HuH-7.5 (cell line): ENCODE measurements around the gene STAT4.

Experiments
- DNase-seq: peaks from one replicate; pipeline ENCODE4 v3.0.0; 2011; ENCODE audit warnings: low spot score

Gene STAT4

DNA sequence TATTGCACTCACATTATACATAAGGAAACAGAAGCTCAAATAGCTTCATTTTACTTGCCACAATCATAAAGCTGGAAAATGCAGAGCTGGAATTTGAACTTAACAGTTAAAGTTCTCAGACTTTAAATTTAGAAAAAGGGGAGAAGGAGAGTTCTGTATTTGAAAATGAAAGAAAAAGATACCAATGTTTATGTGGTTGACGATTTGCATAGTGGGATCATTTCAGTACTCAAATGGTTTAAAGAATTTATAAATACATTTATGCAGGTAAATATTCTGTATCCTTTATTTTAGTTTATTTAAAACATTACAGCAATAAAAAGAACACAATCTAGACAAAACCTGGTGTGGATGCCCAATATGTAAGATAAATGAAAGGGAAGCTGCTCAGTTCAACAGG lies 25.5 kb upstream of the STAT4 start:
- no peak for DNase-seq

DNA sequence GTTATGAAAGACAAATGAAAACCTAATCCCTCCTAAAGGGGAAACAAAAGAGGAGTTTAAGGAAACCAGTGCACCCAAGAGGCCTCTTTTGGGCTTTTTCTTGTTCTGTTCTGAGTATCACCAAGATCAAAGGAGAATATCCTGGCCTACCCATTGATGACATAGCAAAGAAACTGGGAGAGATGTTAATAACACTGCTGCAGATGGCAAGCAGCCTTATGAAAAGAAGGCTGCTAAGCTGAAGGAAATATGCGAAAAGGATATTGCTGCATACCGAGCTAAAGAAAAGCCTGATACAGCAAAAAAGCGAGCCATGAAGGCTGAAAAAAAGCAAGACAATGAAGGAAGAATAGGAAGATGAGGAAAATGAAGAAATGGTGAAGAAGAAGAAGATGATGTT lies 23.6 kb upstream of the STAT4 start:
- DNase-seq: no peak

DNA sequence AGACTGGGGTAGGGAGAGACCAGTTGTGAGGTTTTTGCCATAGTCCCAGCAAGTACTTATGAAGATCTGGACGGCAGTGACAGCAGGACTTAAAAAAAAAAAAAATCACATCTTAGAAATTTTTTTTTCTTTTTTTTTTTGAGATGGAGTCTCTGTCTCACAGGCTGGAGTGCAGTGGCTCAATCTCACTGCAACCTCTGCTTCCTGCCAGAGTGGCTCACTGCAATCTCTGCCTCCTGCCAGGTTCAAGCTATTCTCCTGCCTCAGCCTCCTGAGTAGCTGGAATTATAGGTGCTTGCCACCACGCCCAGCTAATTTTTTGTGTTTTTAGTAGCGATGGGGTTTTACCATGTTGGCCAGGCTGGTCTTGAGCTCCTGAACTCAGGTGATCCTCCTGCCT lies 22.4 kb upstream of the STAT4 start:
- DNase-seq: no peak

DNA sequence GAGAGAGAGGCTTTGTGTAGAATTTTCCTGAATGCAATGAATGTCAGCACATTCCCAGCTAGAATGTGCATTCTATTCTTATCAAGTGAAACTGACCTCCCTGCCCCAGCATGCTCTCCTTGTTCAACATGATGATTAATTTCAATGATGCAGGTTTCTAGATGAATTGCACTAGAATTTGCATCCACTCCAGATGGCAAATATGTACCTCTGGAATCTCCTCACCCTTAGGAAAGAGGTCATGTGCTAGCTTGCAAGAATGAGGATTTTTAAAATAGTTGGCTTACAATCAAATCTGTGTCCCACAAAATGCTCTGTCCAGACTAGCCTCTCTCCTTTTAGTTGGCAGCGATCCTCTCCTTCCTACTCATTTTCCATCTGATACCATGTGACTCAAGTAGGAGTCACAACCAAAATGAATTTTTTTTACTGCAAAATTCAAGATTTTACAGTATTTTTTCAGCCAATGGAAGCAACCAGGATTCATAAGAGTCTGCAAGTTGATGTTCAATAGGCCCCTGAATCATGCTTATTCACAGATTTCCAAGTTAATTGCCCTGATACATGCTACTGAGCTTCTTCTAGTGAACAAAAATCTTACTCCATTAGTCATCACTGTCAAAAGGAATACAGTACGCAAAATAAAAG lies 21.0 kb upstream of the STAT4 start:
- DNase-seq: no peak

DNA sequence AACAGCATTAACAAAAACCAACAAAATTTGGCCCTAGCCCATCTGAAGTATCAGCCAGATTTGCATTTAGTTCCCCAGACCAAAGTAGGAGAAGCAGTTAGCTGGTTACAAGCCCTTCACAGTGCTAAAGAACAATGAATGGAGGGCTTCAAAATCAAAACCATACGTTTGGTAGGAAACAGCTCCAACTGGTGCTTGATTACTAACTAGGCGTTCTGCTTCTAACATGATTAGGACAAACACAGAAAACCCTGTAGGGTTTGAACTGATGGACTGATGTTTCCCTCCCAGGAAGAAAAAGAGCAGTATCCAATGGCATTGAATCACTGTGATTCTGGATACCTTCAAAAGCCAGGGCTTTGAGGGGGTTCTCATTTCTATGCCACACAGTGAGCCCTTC lies 20.5 kb upstream of the STAT4 start:
- DNase-seq: no peak

DNA sequence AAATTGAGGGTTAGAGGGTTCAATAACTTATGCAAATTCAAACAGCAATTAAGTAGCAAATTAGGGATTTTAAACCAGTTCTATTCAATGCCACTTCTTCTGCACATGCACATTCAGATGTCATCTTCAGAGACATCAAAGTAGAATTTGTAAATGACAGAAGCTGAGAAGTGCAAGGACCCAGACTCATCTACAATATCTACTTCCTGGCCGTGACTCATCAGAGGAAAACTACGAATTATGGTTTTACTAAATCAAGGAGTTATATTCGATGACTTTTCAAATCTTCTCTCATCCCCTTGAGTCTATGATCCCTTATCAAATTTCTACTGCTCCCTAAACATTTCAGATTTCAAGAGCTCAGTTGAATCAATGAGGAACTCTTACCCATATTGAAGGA lies 20.0 kb upstream of the STAT4 start:
- no peak for DNase-seq

DNA sequence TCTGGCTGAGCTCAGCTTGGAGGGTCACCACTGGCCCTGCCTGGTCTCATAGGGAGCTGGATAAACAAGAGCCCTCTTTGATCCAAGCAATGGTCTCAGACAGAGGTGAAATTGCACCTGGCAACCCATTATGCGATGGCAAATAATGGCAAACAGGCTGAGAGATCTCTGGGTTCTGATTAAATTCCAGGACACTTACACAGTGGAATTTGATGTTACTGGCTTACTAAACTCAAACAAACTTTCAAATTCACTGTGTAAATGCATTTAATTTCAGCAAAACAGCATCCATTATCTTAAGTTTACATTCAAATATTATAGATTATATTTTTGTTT lies 19.5 kb upstream of the STAT4 start:
- DNase-seq: no peak

DNA sequence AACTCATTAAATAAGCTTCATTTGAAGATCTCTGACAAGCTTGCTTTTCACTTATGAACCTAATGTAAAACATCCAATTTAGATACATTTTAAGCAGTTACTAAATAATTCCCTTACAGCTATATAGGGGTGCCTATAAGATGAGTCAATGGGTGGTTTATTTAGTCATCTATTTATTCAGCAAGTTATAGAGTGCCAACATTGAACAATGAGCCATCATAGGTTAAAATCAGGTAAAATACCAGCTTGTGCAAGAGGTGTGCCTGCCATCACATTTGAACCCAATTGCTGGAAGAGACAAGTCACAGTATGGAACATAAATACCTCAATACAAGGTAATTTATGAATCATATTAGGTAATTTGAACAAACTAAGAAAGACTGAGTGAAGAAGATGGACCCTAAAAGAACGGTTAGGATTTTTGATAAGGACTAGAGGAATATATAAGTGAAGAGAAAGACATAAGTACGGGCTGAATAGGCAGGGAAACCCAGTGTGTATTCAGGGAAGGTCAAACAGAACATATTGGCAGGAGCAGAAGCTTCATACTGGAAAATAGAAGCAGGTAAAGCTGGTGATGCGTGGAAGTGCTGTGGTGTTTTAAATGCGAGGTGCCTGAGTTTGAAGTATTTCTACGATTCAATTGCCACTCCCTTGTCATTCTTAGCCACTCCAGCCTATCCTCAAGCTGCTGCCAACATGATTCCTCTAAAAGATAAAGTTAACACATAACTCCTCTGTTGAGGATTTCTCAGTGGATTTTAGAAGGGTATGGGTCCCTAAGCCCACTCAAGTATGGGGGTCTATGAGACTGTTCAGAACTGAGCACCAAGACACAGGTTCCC lies 18.9 kb upstream of the STAT4 start:
- DNase-seq: no peak

DNA sequence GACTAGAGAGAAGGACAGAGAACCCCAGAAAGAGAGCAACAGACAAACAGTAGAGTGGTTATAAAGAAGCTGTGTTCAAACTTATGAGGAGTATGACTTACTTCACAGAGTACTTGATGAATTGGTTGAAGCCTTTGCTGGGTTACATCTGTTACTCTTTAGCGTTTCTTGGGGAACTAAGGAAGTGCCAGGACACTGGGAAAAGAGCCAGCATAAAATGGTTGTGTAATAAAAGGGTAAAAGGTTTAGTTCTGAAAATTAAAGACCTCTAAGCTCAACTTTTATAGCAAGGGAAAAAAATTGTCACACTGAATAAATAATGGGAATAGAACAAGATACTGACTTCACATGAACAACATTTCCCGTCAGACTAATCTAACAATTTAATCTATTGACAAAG lies 17.0 kb upstream of the STAT4 start:
- DNase-seq: no peak

DNA sequence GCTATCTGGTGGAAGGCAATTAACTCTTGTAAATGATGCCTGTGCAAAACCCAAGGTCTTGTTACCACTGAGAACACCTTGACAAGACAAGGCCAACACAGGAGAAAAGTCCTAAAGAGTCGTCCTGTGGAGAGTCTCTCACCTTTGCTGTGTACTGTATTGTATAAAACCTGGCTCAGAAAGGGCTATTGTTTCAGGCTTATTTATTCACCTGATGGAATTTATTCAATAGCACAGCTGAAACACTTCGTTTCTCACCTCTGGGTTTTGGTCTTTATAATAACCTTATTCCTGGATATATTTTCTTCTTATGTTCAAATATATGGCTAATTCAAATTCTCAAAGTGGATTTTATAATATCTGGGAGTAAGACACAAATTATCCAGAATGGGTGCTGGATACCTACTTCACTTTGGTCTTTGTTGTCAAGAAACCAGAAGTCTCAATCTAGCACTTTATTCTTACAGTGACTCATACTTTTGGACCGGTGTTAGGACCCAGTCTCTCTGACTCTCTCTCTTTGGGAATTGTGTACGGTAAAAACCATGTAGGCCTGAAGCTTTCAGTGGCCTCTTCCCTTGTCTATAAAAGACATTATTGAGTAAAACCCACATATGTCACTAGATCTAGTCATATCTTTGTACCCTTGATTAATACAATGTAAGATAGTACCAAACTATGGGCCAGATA lies 16.1 kb upstream of the STAT4 start:
- no peak for DNase-seq

DNA sequence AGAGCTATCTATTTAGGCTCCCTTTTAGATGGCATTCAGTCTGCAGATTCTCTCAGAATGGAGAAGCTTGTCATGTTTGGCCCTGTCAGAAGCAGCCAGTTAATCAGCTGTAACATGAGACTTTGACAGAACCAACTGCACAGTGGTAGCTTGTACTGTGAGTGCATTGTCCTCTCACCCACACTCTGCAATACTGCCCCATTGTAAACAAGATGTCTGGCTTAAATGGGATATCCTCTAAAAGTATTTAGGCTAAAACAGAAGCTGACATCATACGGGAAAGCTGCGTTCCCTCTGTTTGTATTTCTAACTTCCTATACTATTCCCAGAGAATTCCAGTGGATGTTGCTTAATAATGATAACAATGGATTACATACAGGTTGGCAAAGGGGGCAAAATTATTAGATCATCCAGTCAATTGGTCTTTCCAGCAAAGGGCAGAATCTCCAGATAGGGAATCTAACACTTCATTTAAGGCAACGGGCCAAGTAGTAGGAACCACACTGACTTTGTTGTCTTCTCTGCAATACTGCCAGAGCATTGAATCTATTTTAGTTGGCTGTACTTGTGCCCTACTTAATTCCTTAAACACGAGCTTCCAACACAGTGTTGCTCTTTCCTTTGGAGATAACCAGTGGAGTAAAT lies 15.4 kb upstream of the STAT4 start:
- DNase-seq: no peak

DNA sequence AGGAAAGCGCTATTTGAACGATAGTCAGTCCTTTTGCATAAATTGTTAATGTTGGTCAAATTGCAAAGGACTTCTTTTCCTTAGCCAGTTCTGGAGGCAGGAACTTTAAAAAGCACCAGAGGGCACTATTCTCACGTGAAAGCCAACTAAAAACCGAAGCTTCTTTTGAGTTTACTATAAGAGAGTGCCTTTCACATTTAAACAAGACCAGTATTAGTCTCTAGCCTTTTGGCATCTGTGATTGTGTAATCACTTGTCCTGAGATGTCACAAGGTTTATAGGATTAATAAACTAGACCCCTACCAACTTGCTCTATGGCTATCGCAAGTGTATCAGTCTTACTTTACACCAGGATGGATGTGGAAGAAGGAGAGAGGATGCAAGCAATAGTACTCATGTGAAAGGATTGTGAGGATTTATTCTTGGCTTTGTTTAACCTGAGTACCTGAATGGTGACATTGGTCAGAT lies 14.4 kb upstream of the STAT4 start:
- no peak for DNase-seq

DNA sequence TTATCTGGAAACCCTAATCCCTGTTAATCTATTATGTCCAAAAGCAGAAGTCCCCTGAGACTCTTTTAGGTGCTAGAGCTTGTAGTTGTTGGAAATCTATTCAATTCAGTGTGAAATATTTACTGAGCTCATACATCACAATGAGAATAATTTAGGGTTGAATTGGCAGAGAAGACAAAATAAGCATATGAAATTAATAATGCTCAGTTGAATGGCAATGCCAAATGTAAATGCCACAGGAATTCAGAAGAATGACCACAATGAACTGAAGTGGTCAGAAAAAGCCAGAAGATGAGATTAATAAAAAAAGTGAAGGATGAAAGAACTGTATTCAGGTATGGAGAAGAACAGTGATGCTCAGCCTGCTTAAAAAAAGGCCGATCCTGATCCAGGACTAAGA lies 8.0 kb upstream of the STAT4 start:
- DNase-seq: no peak

DNA sequence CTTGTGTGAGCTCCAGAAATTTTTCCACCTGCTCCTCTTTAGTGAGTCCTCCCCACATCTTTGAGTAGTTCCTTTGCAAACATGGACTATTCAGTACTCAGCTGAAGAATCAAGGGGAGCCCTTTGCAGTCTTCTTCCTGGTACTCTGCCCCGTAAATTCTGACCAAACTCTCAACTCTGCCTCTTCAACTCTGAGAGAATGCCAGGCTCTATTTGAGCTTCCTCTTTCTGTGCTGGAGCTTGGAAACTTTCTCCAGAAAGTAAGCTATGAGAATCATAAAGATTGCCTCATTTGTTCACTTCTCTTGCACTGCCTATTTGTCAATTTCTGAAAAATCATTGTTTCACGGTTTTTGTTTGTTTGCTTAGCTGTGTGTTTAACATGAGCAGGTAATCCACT lies 7.4 kb upstream of the STAT4 start:
- DNase-seq: no peak

DNA sequence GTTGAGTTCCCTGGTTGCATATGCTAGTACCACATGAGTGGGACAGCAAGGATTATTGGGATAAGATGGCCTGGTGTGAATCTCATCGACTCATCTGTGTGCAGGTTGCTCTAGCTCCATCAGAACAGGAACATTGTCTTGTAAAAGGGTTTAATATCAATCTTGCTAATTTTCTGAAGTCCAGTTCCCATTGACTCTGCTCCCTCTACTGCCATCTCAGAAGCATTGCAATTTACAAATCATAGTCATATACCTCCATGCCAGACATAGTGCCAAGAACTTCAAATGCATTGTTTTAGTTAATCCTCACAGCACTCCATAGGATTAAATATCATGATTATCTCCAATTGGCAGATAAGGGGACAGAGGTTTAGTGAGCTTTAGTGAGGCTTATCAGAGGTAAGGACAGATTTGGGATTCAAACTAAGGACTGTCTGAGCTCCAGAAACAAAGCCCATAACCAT lies 4.8 kb upstream of the STAT4 start:
- DNase-seq: no peak

DNA sequence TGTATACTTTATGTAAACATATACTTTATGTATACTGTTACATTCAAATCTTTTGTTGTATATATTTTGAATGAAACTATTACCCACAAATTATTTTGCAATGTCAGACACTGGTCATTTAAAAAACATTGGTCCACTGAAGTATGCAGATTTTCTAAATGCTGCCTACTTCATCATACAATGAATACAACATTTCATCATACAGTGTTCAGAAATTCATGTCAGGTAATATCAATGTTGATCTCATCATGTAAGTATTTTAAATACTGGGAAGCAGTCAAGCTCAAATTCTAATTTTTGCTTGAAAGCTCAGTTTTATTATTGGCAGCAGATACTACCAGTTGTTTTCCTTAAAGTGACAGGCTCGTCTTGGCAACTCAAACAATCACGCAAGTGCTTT lies 2.9 kb upstream of the STAT4 start:
- no peak for DNase-seq

DNA sequence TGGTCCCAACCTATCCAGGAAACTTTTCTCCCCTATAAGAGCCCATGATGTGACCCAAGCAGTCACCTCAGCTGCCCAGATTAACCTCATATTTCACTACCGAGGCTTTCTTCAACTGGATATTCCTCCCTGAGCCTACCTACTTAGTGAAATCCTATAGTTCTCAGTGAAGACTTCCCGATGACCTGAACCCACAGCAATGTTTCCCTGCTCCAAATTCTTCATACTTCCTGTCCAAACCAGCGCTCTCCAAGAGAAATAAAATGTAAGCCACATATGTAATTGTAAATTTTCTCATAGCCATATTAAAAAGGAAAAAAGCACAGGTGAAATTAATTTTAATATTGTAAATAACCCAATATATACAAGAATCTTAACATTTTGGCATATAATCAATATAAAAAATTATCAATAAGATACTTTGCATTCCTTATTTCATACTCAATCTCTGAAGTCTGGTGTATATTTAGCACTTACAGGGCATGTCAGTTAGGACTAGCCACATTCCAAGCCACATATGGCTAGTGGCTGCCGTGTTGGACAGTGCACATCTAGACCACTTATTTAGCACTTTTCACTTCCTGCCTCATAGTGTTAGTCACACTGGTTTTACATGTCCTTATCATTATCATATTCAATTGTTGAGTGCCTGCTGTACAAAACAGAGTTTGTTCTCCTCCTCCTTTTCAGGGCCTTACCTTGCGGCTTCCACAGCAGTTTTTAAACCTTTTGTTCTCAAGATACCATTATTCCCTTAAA lies 1.9 kb upstream of the STAT4 start:
- no peak for DNase-seq

DNA sequence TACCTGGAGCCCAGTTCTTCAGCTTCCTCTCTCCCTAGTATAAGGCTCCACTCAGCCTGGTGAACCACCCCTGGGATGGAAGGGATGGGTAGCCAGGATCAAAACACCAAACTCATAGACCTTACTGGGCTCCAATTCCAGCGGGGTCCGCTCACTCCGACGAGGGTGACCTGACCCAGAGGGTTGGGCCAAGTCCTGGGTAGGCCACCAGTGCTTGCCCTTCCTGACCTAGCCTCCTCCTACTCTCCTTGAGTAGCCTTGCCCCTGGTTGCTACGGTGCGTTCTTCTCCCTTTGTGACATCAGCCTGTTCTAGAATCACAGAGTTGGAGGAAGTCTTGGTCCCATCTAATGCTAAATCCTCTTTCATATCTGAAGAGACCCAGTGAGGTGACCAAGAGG lies 537 bp upstream of the STAT4 start:
- no peak for DNase-seq

DNA sequence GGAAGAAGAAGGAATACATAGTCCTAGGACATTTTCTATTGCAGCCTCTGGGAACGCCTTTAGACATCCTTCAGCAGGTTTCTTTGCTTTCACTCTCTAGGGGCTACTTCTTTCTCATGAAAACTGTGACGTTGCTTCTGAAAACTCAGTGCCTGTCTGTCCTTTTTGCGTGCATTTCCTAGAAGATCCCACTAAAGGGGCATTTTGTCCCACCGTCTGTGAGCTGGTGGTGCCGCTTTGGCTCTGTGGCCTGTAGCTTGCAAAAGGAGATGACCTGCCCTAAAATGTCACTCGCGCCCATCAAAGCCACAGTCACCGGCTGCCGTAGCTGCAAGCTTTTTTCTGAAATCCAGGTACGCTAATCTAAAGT lies 579 bp downstream of the STAT4 start:
- DNase-seq: no peak

DNA sequence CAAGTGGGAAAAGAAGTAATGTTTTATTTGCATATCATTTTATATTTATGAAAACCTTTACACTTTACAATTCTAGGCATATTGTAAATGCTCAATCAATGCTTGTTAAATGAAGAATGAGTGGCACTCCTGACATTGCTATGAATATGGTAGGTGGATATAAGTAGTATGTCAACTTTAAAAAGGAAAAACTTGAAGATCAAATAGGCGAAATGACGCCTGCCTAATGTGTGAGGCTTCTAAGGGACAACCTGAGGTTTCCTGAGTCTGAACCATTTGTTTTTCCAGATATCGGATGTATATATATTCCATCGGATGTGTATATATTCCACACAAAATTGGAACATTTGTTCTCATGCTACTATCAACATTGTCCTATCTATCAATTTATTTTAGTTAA lies 1.4 kb downstream of the STAT4 start:
- no peak for DNase-seq

DNA sequence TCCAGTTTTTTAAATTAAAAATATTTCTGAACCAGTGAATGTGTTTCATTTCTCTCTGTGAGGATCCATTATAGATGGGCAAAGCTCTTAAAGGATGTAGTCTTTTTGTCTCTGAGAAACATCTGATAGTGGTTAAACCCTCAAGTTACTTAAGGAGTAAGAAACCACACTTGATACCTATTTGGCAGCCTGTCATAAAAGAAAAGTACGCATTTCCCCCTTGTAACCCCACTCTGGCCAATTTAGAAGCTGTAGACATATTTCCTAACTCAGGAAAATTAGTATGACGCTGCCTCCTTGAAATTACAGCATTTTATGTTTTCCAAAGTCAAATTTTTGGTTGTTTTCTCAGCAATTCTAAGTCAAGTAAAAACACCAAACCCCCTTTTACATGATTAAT lies 2.0 kb downstream of the STAT4 start:
- no peak for DNase-seq

DNA sequence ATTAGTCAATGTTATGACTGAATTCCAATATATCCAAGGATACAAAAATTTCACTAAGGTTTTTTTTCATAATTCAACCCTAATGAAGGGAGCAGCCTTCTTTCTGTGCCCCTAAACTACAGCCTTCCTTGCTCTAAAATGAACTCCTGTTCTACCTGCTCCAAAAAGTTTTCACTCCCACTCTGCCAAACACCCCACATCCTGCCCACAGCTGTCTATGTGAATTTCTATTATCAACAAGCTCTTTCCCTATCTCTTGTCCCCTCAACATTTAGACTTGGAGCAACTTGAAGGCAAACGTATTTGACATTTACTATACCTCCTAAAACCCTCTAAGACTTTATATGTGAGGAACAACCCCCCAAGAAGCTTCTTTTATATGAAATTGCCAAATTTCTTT lies 2.5 kb downstream of the STAT4 start:
- no peak for DNase-seq
